IPS DF 4.7 (cell line): Measurements from ENCODE around the gene PBOV1.
"Not testable (repeated sequence)": the region's sequence is repeated elsewhere in the genome, so short reads cannot be mapped to it uniquely, and the experiment has no call there.

Experiments used
- DNase-seq: peaks from one replicate; pipeline ENCODE4 v3.0.0-alpha.2; 2013; ENCODE audit warnings: low spot score; ENCODE audit errors: extremely low read depth

PBOV1 gene

DNA sequence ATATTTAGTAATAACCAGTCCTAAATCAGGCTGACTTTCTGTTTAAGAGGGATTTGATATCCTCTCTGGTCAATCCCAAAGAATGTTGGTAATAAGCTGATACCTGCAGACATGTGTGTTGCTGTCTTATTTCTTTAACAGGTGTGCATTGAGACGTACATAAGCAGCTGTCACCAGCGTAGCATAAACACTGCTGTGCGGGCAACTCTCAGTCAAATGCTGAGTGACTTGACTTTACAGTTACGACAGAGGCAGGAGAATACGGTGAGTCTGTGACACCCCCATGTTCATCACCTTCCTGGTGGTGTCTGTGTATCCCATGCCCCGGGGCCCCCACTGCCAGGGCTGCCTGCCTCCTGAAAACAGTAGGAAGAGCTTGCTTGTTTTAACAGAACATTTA, 20.1 kb upstream of the PBOV1 start:
- no peak for DNase-seq

DNA sequence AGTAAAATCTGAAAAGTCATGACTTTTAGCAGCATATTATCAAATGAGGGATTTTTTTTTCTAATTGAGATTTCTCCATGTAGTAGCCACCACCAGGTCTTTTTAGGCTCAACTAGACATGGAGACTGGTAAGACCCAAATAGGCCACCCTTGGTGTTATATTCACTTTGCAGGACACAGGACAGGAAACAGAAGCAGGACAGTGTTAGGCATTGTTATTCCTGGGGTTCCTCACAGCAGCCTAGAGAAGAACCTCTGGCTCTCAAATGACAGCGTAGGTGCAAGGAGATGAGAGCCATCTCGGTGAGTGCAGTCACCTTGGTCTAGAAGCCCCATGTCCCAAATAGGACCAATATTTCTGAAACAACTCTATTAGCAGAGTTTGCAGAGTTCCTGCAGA, 19.2 kb upstream of the PBOV1 start:
- peak; percentile 3 for DNase-seq

DNA sequence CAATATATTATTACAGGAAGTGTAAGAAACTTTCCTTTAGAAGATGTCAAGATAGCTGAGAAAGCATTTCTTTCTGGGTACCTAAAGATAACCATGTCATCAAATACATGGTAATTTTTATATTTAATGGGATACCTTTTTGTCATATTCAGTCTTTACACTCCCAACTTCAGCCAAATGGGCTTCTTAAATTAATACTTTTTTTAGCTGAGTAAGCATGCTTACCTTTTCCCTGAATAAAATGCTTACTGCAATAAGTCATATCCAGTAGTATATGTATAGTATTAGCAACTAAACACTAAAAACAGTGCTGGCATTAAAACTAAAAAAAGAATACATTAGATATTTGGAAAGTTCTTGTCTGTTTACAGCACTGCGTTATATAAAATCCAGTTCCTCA, 17.4 kb upstream of the PBOV1 start:
- no peak for DNase-seq

DNA sequence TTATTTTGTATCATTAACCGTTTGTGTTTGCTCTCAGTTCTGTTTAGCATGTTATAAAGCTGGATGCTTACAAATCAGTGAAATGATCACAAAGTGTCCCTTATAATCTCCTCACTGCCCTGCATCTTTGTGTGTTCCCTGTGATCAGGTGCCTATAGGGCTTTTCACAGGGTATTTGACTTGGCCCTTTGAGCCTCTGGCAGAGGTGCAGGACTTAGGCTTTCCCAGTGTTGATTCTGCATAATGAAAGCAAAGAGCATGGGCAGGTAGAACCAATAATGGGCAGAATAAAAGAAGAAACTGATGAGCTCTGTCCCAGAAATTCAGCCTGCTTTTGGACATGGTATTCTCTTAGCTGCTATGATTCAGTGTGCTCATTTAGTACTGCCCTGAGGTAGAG, 16.9 kb upstream of the PBOV1 start:
- DNase-seq, result no peak

DNA sequence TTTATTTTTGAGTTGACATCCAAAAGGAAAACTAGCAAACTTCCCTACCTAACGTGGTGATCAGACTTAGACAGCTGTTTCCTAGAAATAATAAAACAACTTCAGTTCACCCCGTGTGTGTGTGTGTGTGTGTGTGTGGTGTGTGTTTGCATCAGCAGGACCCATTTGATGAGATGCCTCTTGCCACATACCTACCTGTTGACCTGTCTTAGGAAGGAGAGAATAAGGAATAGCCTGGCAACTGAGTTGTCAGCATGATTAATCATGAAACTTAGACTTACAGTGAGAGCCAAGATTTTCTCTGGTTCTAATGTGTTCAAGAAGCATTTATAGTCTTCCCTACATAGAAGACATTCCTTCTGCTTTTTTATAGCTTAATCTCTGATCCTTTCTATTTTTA, 16.1 kb upstream of the PBOV1 start:
- no peak for DNase-seq

DNA sequence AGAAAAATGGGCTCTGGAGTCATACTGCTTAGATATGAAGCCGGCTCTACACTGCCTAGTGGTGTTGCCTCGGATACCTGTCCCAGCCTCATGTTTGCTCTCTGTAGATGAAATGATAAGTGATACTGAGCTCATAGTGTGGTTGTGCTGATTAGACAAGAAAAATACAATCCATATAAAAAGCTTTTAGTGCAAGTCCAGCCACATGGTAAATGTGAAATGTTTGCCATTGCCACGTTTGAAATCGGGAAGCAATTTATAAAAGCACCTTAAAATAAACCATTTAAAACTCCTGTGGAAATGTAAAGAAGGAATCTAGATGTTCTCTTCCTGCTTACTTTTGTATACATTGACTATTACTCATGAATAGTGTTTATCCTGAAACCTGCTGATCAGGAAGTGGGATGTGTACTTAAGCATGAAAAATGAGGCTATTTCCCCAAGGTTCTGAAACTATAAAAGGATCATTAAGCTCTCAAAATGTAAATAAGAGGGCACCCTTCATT, 13.1 kb upstream of the PBOV1 start:
- no peak for DNase-seq

DNA sequence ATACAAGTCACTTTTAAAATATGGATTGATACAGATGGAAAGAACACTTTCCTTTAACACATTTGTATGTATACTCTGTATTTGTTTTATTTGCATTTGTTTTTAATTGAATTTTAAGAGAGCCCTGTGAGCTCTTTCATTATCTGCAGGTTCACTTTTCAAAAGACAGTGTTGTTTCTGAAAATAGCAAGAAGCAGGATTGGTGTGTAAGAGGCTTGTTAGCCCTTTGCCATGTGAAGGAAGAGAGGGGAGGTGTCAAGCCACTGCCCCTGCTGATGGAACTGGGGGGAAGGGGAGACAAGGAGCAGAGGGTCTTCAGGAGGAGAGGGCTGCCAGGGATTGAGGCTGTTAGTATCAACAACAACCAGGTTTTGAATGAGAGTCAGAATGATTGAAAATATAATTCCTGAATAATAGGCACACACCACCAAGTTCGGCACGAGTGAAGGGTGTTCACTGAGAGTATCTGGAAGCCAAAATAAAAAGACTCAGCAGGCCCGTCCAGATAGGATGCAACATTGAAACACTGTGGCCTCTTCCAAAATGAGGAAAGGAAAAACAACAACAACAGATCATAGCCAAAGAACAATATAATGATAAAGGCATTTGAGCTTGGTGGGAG, 12.6 kb upstream of the PBOV1 start:
- DNase-seq, result no peak

DNA sequence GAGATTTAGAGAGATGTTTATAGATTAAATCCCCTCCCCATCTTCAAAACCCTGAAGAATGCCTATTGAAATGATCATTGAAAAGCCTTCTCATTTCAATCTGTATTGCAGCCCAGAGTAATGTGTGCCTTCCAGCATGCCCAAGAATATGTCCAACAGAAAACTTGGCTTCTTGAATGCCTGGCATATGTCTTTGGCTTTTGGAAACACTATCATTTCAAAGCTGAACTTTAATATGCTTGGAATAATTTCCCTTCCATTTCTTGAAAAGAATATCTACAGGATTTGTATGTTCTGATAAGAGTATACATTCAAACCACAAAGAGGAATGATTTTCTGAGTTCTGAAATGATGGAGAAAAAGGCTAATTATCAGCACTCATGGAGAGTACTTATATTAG, 11.9 kb upstream of the PBOV1 start:
- DNase-seq, result no peak

DNA sequence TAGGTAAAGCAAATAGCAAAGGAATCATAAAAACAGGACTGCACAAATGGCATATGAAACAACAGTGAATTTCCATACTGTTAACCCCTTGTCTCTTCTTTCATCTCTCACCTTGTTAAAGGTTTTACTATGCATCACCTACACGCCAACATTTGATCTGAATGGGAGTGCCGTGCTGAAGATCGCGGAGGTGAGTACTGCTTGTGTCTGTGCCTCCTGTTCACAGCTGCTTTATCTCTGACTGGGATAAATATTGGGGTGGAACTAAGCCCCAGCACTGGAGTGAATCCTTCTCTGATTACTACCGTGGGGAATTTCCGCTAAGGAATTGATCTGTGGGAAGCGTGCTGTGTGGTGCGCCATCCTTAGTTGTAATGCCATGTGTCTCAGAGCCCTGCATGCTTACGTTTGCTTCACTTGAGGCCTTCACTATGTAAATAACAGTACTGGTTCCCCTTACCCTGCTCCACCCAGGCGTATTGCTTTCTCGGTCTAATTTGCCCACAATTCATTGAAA, 11.4 kb upstream of the PBOV1 start:
- DNase-seq, result no peak

DNA sequence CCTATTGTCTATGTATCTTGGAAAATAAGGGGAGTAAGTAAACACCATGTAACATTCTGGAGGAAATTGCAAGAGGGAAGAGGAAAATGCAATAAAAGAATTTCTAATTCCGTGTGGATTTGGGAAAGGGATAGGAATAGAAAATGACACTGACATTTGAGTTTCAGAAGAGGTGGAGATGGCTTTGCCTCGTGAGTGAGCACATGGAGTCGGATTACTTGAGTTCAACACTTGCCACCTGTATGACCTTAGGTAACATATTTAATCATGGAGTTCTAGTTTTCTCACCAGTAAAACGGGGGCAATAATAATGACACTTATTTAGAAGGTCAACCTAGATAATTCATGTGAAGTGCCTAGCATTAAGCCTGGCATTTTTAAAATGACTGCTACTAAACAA, 10.8 kb upstream of the PBOV1 start:
- DNase-seq, result no peak

DNA sequence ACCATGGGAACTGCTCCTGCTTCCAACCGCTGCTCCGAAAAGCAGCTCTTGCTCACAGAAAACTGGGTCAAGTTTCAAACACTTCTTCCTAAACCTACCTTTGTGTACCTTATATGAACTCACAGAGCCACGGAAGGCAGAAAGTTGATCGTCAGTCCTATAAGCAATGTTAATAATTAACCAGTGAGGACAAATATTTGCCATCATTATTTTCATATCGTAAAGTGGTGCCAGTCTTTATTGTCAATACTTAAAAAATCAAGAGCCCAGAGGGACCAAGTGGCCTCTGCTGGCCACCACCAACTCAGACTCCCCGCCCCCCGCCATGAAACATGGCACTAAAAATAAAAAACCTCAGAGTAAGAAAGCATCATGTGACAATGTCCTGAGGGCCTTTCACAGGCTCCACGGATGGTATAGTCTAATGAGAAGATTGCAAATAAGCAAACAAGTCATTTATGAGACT, 9.1 kb upstream of the PBOV1 start:
- DNase-seq, result no peak

DNA sequence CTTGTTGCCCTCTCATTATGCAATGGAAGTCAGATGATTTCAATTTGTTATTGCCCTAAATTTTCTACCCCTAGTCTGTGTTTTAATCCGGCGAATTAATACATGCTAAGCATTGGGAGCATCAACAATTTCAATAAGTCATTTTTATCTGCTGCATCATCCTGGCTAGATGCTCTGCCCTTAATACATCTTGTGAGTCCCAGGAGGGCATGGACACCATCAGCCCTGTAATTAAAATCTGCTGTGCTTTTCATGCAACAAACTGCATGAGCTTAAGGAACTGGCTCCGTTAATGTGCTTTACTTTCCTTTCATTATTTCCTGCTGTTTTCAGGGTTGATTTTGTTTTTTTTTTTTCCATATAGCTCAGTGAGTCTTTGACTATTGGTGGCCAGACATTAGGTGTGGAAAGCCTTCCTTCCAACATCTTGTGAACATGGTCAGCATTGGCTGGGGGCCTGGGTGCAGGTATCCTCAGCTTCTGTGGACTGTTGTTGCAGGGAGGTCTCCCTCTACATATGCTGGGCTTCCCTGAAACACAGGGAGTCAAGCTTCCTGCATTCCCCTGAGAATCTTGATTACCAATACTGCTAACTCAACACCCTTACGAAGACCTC, 8.5 kb upstream of the PBOV1 start:
- DNase-seq, result no peak

DNA sequence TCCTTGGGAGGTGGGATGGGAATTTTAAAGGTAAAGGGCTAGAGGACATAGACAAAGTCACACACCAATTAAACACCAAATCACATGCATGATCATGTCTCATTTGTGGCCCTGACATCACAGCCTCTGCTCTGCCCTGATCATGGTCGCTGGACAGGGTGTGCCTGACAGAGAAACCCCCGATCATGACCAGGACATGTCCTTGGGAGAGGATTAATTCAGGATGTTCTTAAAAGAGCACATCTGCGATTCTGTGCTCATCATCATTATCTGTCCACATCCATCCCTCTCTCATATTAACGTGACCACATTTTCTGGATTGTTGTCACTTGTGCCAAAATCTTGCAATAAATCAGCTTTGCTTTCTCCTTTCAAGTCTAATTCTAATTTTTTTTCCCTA, 7.7 kb upstream of the PBOV1 start:
- DNase-seq, result no peak

DNA sequence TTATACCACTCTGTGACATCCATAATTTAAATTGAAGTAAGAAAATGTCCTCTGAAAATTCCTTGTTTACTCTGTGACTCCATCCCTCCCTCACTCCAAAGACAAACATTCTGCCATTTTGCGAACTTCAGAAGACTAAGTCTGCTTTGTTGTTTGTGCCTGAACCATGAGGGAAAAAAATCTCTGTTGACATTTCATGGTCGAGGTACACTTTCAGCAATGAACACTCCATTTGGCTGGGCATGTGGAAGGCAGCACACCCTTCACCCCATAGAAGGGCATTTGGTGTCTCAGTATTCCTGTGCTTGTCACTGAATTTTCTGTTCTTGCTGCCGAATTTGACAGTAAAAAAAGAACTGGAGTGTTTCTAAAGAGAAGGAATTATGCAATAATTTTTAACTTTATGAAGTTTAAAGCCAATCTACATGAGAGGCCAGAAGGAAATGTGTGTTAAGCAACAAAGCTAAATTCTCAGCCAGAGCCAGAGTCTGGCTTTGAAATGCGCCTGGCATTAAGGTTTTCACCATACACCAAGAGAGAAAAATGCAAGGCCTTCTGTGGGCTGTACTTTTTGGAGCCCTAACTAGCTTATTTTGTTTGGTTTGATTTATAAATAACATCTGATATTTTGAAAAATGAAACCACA, 4.7 kb upstream of the PBOV1 start:
- DNase-seq, result no peak

DNA sequence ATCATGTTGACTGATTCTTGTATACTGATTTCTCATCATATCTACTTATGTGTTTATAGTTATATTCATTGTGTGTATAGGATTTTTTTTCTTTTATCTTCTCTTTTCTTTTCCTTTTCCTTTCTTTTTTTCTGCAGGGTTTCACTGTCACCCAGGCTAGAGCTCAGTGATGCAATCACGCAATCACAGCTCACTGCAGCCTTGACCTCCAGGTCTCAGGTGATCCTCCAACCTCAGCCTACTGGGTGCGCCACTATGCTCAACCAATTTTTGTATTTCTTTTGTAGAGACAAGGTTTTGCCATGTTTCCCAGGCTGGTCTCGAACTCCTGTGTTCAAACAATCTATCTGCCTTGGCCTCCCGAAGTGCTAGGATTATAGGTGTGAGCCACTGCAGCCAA, 1.6 kb upstream of the PBOV1 start:
- no peak for DNase-seq

DNA sequence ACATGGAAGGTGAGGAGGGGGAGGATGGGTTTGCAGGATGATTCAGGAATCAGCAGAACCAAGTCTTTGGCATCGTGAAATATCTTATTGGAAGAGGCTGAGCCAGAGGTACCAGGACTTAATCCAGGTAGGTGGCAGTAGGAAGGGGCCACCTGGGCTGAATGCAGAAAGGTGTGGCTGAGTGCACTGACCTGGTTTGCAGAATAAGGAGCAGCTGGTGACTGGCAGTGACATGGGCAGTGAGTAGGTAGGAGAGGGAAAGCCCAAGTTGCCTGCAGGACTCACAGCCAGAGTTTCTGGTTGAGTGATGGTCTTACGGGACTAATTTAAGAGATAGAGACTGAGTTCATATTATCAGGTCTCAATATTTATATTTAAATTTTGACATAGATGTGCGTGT, 1.1 kb upstream of the PBOV1 start:
- no peak for DNase-seq

DNA sequence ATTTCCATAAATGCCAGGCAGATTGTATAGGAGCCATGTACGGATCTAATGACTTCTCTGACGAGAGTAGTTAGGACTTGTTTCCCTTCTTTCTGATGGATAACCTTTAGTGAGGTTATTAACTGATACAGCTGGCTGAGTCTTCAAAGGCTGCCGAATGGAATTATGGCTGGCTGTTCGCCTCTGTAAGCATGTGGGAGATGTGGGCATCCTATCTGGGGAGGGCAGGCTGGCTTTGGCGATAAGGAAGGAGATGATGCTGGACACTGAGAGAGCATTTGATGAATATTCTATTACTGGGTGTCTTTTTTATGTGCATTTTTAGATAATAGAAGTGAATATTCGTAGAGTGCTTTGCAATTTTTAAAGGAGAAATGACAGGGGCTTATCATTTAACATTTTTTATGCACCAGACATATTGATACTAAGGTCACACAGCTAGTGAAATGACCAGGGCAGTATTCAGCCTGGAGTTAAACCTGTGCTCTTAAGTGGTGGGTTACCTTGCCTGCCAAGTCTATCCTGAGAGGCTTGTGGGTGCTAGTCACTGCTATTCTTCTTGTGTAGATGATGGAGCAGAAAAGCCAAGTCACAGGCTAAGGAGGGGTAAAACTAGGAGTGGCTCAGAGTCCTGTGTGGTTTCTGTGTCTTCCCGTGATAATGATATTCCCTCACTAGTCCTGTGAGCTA, 3.1 kb downstream of the PBOV1 start:
- DNase-seq, result no peak

DNA sequence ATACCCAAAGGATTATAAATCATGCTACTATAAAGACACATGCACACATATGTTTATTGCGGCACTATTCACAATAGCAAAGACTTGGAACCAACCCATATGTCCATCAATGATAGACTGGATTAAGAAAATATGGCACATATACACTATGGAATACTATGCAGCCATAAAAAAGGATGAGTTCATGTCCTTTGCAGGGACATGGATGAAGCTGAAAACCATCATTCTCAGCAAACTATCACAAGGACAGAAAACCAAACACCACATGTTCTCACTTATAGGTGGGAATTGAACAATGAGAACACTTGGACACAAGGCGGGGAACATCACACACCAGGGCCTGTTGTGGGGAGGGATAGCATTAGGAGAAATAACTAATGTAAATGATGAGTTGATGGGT, 5.8 kb downstream of the PBOV1 start:
- not testable (repeated sequence) for DNase-seq

DNA sequence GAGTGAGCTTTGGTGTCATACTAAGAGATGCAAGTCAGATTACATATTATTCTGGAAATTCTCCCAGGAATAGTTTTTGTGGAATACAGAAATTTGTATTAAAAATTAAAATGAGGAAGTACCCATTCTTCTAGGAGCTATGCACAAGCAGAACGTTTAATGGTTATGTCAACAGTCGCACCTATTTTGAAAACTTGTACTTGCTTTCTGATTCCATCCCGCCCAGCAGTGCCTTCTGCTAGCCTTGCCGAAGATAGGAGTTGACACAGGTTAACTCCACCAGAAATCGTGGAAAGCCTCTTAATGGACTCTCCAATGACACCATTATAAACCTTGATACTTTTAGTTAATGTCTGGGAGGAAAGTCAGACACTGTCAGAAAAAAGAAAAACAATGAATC, 6.7 kb downstream of the PBOV1 start:
- no peak for DNase-seq

DNA sequence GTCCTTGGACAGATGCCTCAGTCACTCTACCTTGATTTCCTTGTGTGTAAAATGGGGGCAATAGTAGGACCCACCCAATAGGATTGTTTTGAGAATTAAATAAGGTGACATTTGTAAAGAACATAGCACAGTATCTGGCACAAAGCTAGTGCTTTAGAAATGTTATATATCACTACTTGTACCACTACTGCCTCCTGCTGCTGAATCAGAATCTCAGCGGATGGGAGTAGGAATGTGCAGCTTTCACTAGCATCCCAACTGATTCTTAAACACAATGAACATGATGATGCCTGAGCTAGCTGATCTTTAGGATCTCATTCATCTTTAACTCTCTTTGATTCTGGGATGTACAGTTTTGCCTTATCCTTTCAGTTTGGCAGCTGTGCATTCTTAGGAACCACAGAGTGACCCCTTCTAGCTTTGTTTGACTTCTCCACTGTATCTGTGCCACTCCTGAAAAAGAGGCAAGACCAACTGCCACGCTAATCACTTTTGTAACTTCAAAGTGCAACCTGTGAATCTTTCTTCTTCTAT, 7.2 kb downstream of the PBOV1 start:
- DNase-seq, result no peak

DNA sequence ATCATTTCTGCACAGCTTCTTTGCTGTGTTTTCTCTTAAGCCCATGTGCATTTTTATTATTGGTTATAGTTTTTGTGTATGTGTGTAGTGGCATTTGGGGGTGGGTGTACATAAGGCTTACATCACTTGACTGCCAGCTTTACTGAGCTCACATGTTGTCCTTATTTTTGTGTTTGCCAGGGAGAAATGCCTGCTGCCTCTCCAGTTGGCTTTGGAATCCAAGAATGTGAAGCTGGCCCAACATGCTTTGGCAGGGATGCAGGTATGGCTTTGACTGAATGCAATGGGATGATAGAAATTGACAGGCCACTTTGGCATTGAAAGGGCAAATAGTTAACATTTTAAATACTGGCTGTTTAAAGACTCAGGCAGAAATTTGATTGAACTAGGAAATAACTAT, 11.4 kb downstream of the PBOV1 start:
- DNase-seq, result no peak
